HG03064 (cell line): Measurements from ENCODE around the gene MYADML2.

Source experiments
- ATAC-seq: cut with Tn5 transposase; IDR thresholded peaks from one replicate; pipeline ENCODE4 v1.9.1; 2021; ENCODE audit warnings: low read depth; ENCODE audit not compliant: unreplicated experiment

Gene MYADML2

DNA sequence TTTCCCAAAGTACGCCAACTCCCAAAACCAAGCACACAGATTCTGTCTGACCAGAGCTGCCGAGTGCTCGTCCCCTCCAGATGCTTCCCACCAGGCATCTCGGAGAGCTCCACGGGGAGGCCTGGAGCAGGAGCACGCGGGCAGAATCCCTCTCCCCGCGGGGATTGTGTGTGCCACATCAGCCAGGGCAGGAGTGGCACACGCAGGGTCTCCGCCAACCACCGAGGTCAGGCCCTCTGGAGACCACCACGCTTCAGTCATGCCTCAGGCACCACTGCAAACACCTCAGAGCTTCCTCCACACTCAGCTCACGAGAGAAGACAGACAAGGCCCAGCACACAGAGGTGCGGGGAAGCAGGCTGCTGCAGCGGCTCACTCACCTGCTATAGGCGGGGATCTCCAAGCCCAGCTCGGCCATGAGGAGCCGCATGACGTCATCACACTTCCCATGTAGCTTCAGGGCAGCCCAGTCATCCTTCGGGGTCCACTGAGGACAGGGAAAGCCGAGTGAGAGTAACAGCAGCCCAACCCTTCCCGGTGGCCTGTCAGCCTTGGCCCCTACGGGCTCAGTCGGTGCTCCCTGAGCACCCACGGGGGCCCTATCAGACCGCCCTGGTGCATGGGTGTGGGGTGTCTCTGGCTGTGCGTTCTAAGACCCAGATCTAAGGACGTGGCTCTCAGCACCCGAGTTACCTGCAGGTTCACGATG, 33.5 kb downstream of the MYADML2 start:
- ATAC-seq: no peak

- ATAC-seq: no peak
Measured at GRCh38 chr17:81912441-81913309, 34.4 kb downstream of the MYADML2 start.

DNA sequence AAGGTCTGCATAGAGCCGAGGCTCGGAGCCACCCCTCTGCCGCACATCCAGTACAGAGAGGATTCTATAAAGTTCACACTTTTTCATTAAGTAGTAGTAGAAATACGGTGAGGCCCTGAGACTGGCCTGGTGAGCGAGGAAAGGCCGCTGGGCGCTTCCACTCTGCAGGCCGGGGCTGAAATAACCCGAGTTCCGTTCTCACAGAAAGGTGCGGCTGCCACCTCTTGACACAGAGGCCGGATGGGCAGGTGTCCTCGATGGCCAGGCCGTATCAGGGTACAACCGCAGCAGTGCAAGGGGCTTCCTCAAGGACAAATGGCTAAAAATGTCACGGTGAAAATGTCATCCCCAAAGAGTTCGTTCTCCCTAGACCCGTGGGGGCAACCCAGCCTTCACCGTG, 35.1 kb downstream of the MYADML2 start:
- ATAC-seq: no peak

DNA sequence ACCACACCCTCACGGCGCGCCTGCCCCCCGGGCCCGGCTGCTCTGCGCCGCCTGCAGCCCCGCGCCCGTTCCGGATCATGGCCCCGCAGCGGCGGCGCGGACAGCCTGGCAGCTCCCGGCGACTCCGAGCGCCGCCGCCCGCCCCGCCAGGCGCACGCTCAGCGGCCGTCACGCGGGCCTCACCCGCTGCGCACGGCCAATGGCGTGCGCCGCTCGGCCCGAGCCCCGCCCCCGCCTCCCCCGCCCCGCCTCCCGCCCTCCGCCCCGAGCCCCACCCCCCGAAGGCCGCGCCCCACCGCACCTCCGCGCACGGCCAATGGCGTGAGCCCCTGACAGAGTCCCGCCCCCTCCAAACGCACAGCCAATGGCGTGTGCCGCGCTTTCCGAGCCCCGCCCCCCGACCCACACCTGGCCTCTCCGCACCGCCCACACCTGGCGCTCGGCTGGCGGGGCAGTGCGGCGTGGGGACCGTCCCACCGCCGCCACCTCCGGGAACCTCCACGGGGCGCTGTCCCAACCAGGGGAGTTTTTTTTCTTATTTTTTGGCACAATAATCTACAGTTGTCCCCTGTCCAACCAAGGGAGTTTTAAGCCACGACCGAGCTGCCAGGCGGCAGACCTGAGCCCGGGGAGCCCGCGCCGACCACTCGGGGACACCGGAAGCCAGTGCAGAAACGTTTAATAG, 35.6 kb downstream of the MYADML2 start, which contains the start of gene PCYT2:
Gene PCYT2, minus strand, starts transcription at position 123 of the 685 bp plus-strand sequence. Its CDS starts 44 bp downstream, at position 79.
- ATAC-seq: peak; percentile 60

- peak; percentile 21 for ATAC-seq
Measured at GRCh38 chr17:81910840-81911276, 36.2 kb downstream of the MYADML2 start.

GRCh38 chr17:81909966-81910839, 36.8 kb downstream of the MYADML2 start:
- ATAC-seq: no peak

GRCh38 chr17:81909231-81909630, 37.8 kb downstream of the MYADML2 start:
- no peak for ATAC-seq

DNA sequence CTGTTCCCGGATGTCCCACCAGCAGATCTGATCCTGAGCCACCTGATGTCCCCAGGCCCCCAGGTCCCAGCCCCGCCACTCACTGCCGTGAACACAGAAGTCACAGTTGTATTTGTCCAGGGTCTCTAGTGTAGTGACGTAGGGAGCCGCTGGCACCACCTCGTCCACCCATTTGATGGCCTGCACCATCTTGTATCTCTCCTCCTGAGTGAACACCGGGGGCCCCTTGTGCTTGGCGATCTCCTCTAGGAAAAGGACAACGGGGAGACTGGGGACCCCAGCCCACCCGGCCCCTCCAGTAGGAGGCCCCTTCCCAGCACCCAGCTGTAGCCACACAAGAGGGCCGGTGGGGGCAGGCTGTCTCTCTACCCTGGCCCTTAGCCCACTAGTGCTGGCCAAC, 38.2 kb downstream of the MYADML2 start:
- no peak for ATAC-seq

GRCh38 chr17:81907219-81908145, 39.6 kb downstream of the MYADML2 start:
- ATAC-seq: no peak

- ATAC-seq: no peak
Measured at GRCh38 chr17:81906476-81907218, 40.4 kb downstream of the MYADML2 start.

- no peak for ATAC-seq
Measured at GRCh38 chr17:81905993-81906392, 41.0 kb downstream of the MYADML2 start.

GRCh38 chr17:81905424-81905875, 41.6 kb downstream of the MYADML2 start:
- no peak for ATAC-seq

GRCh38 chr17:81904600-81905423, 42.2 kb downstream of the MYADML2 start:
- ATAC-seq: no peak

GRCh38 chr17:81903896-81904599, 43.0 kb downstream of the MYADML2 start:
- ATAC-seq: no peak

GRCh38 chr17:81903415-81903831, 43.6 kb downstream of the MYADML2 start:
- no peak for ATAC-seq

GRCh38 chr17:81902653-81903414, 44.2 kb downstream of the MYADML2 start:
- no peak for ATAC-seq
